HG03354 (cell line): Measurements from ENCODE around the gene BFSP2.

ENCODE experiments used
- ATAC-seq: cut with Tn5 transposase; IDR thresholded peaks from one replicate; pipeline ENCODE4 v1.9.1; 2021; ENCODE audit warnings: mild to moderate bottlenecking; ENCODE audit not compliant: unreplicated experiment, poor library complexity, severe bottlenecking

BFSP2 gene

GRCh38 chr3:133400006-133400515, at the start of gene BFSP2:
TSS of gene BFSP2 (plus strand) at chr3:133400056. CDS start at chr3:133400084, 28 bp downstream.
- no peak for ATAC-seq

GRCh38 chr3:133354721-133355120, 45.1 kb upstream of the BFSP2 start:
- no peak for ATAC-seq

GRCh38 chr3:133360476-133360875, 39.4 kb upstream of the BFSP2 start:
- no peak for ATAC-seq

- no peak for ATAC-seq
Measured at GRCh38 chr3:133361011-133361410, 38.8 kb upstream of the BFSP2 start.

GRCh38 chr3:133361435-133361834, 38.4 kb upstream of the BFSP2 start:
- ATAC-seq: no peak

- no peak for ATAC-seq
Measured at GRCh38 chr3:133362539-133362938, 37.3 kb upstream of the BFSP2 start.

- no peak for ATAC-seq
Measured at GRCh38 chr3:133364704-133365103, 35.2 kb upstream of the BFSP2 start.

GRCh38 chr3:133366921-133367320, 32.9 kb upstream of the BFSP2 start:
- no peak for ATAC-seq

- no peak for ATAC-seq
Measured at GRCh38 chr3:133367403-133367802, 32.5 kb upstream of the BFSP2 start.

- no peak for ATAC-seq
Measured at GRCh38 chr3:133367956-133368355, 31.9 kb upstream of the BFSP2 start.

- no peak for ATAC-seq
Measured at GRCh38 chr3:133368371-133369067, 31.3 kb upstream of the BFSP2 start.

- ATAC-seq: no peak
Measured at GRCh38 chr3:133369068-133369440, 30.8 kb upstream of the BFSP2 start.

- ATAC-seq: no peak
Measured at GRCh38 chr3:133371181-133371580, 28.7 kb upstream of the BFSP2 start.

- no peak for ATAC-seq
Measured at GRCh38 chr3:133371676-133372075, 28.2 kb upstream of the BFSP2 start.

- no peak for ATAC-seq
Measured at GRCh38 chr3:133374708-133375402, 25.0 kb upstream of the BFSP2 start.

- no peak for ATAC-seq
Measured at GRCh38 chr3:133375403-133375745, 24.5 kb upstream of the BFSP2 start.

- no peak for ATAC-seq
Measured at GRCh38 chr3:133376810-133377209, 23.0 kb upstream of the BFSP2 start.

- no peak for ATAC-seq
Measured at GRCh38 chr3:133377396-133377795, 22.5 kb upstream of the BFSP2 start.

GRCh38 chr3:133379926-133380325, 19.9 kb upstream of the BFSP2 start:
- no peak for ATAC-seq

GRCh38 chr3:133380481-133381225, 19.2 kb upstream of the BFSP2 start:
- ATAC-seq: no peak
